Fibroblast of skin of right biceps (primary cell): ENCODE data around the gene C1orf53.
"Not testable (repeated sequence)": the region's sequence is repeated elsewhere in the genome, so short reads cannot be mapped to it uniquely, and the experiment has no call there.

ENCODE experiments used
- DNase-seq: peaks from one replicate; pipeline ENCODE4 v3.0.0-alpha.2; 2013

C1orf53 gene

DNA sequence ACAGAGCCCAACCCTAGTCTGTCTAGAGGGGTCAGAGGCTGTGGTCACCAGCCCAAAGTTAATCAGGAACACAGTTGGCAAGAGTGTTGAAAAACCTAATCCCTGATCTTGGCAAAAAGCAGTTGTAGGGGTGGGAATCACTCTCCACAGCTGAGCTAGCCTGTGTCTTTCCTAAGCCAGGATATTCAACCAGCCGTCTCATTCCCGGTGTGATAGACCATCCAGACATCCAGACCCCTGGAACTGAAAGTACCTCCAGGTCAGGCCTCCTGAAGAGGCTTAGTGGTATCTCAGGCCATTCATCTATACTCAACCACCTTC is 19.6 kb downstream of the C1orf53 start:
- no peak for DNase-seq

DNA sequence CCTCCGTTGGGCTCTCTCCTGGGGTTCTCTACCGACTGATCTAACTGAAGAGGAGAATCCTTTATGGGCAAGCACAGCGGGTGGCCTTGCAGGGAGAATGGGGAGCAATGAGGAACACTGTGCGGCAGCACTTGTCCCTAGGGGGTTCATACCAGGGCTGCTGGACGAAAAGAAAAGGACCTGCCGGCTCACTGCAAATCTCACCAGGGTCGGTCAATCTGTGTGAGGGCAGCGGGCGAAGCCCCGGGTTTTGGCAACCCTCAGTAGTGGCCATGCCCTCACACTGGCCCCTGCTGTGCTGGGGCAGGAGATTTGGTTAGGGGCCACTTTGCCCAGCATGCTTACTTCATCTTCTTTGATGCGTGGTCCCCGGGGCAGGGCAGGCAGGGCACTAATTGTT is 20.6 kb downstream of the C1orf53 start:
- DNase-seq: no peak

- DNase-seq: peak; percentile 55
Observed at GRCh38 chr1:197924516-197925123, 22.2 kb downstream of the C1orf53 start.

GRCh38 chr1:197927908-197928665 is 25.7 kb downstream of the C1orf53 start:
- no peak for DNase-seq

- no peak for DNase-seq
Observed at GRCh38 chr1:197928849-197929336, 26.5 kb downstream of the C1orf53 start.

DNA sequence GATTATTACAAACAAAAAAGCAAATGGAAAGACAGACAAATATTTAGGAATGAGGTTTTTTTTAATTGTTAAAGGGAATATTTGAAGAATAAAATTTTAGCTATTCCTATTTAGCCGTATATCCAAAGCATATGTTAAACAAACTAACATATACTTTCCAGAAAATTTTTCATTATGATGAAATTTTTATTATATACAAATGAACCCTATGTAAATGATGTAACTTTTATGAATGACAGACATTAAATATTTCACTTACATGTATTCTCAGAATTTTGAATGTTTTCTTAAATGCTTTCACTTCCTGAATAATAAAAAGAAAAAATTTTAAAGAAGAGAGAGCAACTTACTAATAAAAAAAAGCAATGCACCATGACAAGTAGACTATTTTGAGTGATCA is 30.6 kb downstream of the C1orf53 start:
- no peak for DNase-seq

DNA sequence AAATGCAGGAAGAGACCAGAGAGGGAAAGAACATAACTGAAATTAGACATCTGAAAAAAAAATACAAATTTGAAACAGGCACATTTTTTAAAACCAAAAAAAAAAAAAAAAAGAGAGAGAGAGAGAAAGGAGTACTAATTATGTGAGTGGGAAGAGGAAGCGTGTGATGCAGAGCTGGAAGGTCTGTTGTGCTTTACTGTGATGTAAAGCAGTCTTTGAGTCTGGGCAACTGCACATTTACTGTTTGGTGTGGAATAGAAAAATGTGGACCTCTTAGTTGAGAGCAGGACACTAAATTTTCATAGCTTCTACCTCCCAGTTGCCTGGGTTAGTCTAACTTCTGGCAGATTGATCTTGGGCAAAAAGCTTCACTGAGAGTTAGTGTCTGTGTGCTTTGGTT is 31.2 kb downstream of the C1orf53 start:
- no peak for DNase-seq

- DNase-seq: no peak
Observed at GRCh38 chr1:197937381-197937780, 35.0 kb downstream of the C1orf53 start.

- DNase-seq: no peak
Observed at GRCh38 chr1:197937892-197938291, 35.5 kb downstream of the C1orf53 start.

- DNase-seq: peak; percentile 65
Observed at GRCh38 chr1:197939159-197939980, 36.9 kb downstream of the C1orf53 start.

GRCh38 chr1:197942042-197942441 is 39.6 kb downstream of the C1orf53 start:
- DNase-seq: no peak

- no peak for DNase-seq
Observed at GRCh38 chr1:197944485-197944884, 42.1 kb downstream of the C1orf53 start.

GRCh38 chr1:197948926-197949899 is 46.8 kb downstream of the C1orf53 start:
- DNase-seq: no peak

GRCh38 chr1:197951089-197951488 is 48.7 kb downstream of the C1orf53 start:
- no peak for DNase-seq

DNA sequence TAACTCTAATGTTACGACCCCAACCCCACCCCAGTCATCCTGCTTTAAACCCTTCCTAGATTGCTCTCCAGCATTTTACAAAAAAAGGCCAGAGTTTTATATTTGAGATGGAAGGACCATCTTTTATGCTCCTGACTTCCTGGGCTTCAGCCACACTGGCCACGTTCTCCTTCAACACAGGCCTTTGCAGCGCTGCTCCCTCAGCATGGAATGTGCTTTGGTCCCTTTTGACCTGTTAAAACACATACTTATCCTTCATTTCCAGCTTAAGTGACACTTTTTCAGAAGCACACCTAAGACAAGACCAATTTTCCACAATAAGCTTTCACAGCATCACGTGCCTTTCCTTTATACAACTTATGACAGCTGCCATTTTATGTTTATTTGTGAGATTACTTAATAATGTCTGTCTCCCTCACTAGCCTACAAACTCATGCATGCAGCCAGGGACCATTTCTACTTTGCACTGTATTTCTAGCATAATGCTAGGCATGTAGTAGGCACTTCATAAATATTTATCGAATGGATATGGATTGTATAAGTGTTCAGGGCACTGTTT is 49.3 kb downstream of the C1orf53 start:
- no peak for DNase-seq

- DNase-seq: not testable (repeated sequence)
Observed at GRCh38 chr1:197953472-197953871, 51.0 kb downstream of the C1orf53 start.

DNA sequence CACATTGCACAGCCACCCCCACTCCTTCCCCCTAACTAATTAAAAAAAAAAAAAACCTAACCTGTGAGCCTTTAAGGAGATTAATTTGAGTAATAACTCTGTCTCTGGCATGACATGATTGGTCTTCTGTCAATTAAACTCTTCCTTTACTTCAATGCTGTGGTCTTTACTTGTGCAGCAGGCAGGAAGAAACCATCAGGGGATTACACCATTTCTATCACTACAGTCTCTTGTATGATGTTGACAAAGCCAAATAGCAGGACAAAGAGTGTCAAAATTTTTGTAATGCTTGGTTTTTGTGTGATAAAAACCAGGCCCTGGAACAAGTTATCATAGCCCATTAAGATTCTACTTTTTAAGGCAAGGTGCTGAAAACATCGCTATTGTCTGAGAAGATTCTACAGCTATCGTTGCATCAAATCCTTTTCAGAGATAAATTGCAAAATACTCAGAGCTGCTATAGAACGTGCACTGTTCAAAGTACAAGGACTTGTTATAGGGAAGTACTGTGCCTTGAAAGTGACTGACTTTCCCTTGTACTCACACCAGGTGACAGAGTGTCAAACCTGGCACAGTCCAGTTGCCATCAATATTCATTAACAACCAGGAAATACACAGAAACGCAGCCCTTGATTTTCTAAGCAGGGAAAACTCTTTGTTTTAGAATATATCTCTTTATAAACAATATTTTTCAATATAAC is 52.4 kb downstream of the C1orf53 start:
- no peak for DNase-seq

DNA sequence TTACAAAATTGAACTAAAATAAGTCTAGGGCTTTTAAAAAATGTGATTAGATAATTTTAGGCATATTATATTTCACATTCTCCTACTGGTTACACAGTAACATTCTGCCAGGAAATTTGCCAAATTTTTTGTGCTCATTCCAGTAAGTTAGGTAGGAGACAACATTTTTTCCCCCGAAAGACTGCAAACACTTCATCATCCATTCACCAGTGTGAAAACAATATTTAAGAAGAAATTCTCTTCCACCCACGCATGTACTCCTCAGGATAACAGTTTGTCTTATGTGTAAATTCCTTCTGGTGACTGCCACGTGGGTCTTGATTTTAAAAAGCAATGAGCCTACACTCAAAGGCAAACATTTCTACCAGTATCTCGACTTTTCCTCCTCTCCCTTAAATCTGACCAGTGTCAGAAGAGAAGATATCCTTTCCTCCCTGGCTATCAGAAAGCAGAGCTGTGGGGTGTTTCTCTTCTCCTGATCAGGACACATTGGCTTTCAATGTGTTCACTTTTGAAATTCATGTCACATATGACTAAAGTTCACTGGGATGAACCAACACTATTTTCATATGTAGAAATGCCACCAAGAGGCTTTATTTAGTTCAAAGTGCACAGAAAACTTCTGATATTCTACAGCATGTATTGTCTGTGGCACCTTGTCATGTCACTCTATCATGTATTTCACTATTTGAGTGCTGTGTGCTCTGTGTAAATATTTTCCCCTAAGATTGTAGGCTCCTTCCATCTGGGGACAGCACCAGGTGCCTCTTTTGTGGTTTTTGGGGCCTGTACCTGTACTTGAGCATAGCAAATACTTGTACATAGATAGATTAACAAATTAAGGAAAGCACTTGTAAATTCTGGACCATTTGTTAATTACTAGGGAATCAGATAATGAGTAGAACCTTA is 53.3 kb downstream of the C1orf53 start:
- DNase-seq: peak; percentile 82
